Sciatic nerve (tissue), 2 donors: ENCODE results near the gene FBXO48. TPM values are rescaled to one million over a fixed set of nuclear protein-coding genes. Genes with fewer than 3 reads are reported as not detected.
"Not testable (repeated sequence)": the region's sequence is repeated elsewhere in the genome, so short reads cannot be mapped to it uniquely, and the experiment has no call there.

Experiments used
- ATAC-seq: fragments of 200-7000 bp; cut with Tn5 transposase; one replicate; pipeline ENCODE4 v1.9.1; 2020; ENCODE audit warnings: mild to moderate bottlenecking, moderate library complexity
- DNase-seq: peaks from one replicate; pipeline ENCODE4 v3.0.0-alpha.2; 2020; ENCODE audit warnings: low spot score
- intact Hi-C: fragments of 100-400 bp; cut with DNase I; formaldehyde crosslinking; loops from one replicate; pipeline ENCODE4 v1.14.2; 2022
- total RNA-seq: library from RNA; stranded (reverse); fragmentation: NEBNext Ultra II Directional; extraction: Animal tissue kit (Norgen Biotek cat#: 25700); gene quantifications from one replicate; pipeline ENCODE4 v1.2.1, GENCODE V29; 2021
- donor health status: DM: no; HTN: no; CAD: no.
- donor health status: DM: no; HTN: no; CAD: no.

Gene FBXO48
- total RNA-seq, 1 donor from 2014 or later, result 2.1 TPM

DNA sequence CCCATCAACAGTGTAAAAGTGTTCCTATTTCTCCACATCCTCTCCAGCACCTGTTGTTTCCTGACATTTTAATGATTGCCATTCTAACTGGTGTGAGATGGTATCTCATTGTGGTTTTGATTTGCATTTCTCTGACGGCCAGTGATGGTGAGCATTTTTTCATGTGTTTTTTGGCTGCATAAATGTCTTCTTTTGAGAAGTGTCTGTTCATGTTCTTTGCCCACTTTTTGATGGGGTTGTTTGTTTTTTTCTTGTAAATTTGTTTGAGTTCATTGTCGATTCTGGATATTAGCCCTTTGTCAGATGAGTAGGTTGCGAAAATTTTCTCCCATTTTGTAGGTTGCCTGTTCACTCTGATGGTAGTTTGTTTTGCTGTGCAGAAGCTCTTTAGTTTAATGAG lies 20.7 kb downstream of the FBXO48 start:
- ATAC-seq, intact Hi-C loops, DNase-seq: not testable (repeated sequence)

- DNase-seq, result no peak
- intact Hi-C loops, result no loop called here
- no peak for ATAC-seq
These were observed 25.1 kb downstream of the FBXO48 start for GRCh38 chr2:68441994-68442322.

- ATAC-seq (peak; percentile 96), DNase-seq (peak; percentile 87)
- intact Hi-C loops, result no loop called here
These were observed 25.7 kb downstream of the FBXO48 start for GRCh38 chr2:68441179-68441993.

GRCh38 chr2:68438455-68439303 lies 28.4 kb downstream of the FBXO48 start:
- intact Hi-C loops, result no loop called here
- DNase-seq, result no peak
- no peak for ATAC-seq

DNA sequence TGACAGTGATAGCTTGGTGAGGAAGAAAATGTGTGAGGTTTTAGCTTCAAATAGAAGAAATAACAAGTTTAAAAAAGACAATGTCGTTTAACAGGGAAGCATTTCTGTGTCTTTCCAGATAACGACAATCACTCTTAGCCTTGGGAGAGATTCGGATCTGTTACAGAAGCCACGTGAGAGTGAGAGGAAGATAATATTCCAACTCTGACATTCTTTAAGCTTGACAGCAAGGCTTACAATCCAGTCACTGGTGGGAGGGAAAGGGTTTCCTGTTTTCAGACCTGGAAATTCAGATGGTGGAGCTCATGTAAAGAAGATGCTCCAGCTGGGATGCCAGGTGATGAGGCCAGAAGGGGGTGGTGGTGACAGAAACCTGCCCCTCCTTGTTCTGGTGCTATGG lies 30.8 kb downstream of the FBXO48 start:
- intact Hi-C loops, result no loop called here
- ATAC-seq, result no peak
- DNase-seq, result no peak

- ATAC-seq (peak; percentile 74), DNase-seq (no peak)
- intact Hi-C loops, result no loop called here
These were observed 31.5 kb downstream of the FBXO48 start for GRCh38 chr2:68435615-68436014.

- ATAC-seq, result no peak
- intact Hi-C loops, result no loop called here
- DNase-seq, result no peak
These were observed 32.1 kb downstream of the FBXO48 start for GRCh38 chr2:68434981-68435380.

- intact Hi-C loops, result no loop called here
- ATAC-seq (no peak), DNase-seq (no peak)
These were observed 34.1 kb downstream of the FBXO48 start for GRCh38 chr2:68432696-68433658.

DNA sequence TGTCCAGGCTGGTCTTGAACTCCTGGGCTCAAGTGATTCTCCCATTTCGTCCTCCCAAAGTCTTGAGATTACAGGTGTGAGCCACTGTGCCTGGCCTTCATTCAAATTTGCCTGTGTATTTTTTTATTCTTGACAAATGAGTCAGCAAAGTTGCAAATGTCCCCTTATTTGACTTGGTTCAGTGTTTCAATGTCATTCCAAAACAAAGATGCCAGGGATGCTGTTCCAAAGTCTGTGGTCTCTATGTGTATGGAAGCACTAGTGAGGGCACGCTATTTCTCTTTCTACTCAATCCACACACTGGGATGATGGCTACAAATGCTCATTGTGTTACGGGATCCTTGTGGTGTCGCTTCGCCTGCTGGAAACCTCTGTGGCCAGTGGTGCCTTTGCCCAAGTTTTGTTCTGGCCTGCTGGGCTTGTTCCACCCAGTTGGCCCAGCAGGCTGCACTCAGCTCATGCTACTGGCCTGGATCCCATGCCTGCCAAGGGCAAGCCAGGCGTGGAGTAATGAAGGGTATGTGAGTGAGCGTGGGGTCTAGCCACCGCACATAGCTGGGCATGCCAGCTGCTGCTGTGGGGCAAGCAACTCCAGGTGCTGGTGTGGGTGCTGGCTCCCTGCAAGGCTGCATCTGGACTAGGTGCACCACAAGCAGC lies 35.6 kb downstream of the FBXO48 start:
- no peak for DNase-seq
- intact Hi-C loops, result no loop called here

DNA sequence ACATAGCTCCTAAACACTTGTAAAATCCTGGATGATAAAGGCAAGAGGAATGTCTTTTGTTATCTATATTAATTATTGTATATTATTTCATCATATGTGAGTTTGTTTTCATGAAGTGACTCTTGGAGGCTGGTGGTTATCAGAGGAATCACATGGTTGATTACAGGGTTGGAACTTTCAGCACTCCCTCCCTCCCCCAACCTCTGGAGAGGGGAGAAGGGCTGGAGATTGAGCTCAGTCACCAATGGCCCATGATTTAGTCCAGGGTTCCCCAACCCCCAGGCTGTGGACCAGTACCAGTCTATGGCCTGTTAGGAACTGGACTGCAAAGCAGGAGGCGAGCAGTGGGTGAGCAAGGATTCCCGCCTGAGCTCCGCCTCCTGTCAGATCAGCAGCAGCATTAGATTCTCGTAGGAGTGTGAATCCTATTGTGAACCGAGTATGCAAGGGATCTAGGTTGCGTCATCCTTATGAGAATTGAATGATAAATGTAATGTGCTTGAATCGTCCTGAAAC lies 37.7 kb downstream of the FBXO48 start:
- DNase-seq (no peak), ATAC-seq (no peak)
- intact Hi-C loops, result no loop called here

More for the DNA sequence above, 35.6 kb downstream of the FBXO48 start:
- no peak for ATAC-seq

- intact Hi-C loops, result no loop called here
- ATAC-seq (no peak), DNase-seq (no peak)
These were observed 38.3 kb downstream of the FBXO48 start for GRCh38 chr2:68428746-68429145.

GRCh38 chr2:68428126-68428525 lies 39.0 kb downstream of the FBXO48 start:
- DNase-seq (no peak), ATAC-seq (no peak)
- intact Hi-C loops, result no loop called here

DNA sequence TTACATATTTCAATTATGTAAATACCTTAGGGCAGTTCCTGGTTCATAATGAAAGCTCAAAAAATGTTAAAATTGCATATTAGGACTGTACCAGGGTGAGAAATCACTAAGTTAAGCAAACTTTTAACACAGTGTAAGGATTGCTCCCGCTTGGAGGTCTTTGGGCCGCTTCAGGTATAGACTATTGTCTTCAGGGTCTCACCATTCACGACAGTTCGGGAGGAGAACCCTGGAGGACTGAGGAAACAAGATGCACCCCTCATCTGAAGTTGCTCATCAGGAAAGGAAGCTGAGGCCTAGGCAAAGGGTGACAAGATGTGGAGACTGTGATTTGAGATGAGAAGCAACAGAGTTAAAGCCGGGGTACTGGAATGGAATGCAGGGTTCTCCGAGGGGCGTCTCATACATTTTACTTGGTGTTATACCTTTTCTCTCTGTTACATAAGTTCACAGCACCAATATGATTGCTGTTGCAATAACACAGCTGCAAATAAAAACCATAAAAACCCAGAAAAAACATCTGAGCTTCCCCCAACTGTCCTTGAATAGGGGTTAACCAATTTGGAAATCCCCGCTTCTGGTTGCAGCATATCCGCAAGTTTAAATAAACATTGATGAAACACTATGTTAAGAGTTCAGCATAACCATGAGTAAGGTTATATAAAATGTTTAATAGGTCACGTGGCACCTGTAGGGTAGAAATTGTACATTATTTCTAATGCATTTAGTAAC lies 40.1 kb downstream of the FBXO48 start:
- ATAC-seq (no peak), DNase-seq (no peak)
- intact Hi-C loops, result no loop called here

GRCh38 chr2:68426446-68426845 lies 40.6 kb downstream of the FBXO48 start:
- ATAC-seq (no peak), DNase-seq (no peak)
- intact Hi-C loops, result no loop called here

- no peak for DNase-seq
- ATAC-seq, result no peak
These were observed 41.6 kb downstream of the FBXO48 start for GRCh38 chr2:68425503-68425902.

DNA sequence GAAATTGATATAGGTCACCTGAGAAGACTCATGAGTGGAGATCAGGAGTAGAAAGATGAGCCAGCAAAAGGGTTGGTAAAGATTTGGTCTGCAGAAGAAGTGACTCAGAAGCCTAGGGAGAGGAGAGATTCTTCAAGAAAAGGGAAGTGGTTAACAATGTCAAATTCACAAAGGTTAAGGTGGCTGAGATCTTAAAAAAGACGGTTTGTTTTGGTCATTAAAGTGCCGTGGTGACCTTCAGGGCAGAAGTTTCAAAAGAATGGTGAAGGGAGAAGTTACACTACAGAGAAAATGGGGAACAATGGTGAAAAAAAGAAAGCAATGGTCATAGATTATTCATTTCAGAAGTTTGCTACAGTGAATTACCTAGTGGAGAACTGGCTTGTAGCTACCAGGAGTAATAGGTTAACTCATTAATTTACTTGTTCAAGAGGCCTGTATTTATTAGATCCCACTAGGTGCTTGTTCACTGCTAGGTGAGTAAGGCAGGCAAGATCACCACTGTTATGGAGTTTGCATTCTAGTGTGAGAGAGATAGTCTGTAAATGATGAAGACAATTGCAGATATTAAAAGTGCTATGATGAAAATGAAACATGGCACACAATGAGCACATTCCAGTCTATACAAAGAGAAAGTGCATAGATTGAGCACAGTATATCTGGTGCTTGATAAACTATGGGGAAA lies 43.0 kb downstream of the FBXO48 start:
- intact Hi-C loops, result no loop called here
- DNase-seq, result no peak
- ATAC-seq, result no peak

More at GRCh38 chr2:68425503-68425902, 41.6 kb downstream of the FBXO48 start:
- intact Hi-C loops, result no loop called here

DNA sequence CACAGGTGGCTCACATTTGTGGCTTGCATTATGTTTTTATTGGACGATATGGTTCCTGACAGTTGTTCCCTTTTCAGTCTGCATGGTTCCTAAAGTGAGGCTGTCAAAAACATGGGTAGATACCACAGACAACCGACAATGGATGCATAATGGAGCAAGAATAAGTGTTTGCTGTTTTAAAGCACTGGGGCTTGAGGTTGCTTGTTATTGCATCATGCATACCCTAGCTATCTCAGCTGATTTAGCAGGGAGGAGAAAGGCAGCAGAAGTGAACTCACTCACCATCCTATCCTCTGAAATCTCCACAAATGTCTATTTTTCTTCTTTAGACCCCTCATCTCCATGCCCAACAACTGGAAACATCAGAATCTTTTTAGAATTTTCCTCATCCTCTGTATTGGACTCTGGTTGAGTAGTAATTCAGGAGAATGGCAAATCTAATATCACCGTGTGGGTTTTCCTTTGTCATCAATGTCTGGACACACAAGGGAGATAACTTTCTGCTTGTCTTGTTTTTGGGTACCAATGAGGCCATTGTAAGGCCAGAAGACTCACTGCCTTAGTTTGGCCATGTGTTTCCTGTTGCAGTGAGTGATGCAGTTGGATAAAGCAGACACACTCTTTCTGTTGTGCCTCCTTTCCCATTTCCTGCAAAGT lies 46.7 kb downstream of the FBXO48 start:
- intact Hi-C loops, result no loop called here
- ATAC-seq (no peak), DNase-seq (no peak)
